ENCODE data around the gene ZCCHC7.

GRCh38 chr9:37141015-37141414 is 20.6 kb downstream of the ZCCHC7 start:
- TF ChIP-seq POLR2AphosphoS5 (IDR thresholded peaks at IDR 0.05) (no peak), CTCF (IDR thresholded peaks at IDR 0.05) (no peak), POLR2A (IDR thresholded peaks at IDR 0.05) (no peak)
